CD4-positive, alpha-beta T cell treated with Interferon alpha-2 for 1 hour (primary cell): Measurements from ENCODE around the gene NR1H4.
"Not testable (repeated sequence)": the region's sequence is repeated elsewhere in the genome, so short reads cannot be mapped to it uniquely, and the experiment has no call there.

Experiments
- DNase-seq, 2 donors: peaks; one replicate each; pipeline ENCODE4 v3.0.0-alpha.2; 2020 to 2022

The NR1H4 gene

DNA sequence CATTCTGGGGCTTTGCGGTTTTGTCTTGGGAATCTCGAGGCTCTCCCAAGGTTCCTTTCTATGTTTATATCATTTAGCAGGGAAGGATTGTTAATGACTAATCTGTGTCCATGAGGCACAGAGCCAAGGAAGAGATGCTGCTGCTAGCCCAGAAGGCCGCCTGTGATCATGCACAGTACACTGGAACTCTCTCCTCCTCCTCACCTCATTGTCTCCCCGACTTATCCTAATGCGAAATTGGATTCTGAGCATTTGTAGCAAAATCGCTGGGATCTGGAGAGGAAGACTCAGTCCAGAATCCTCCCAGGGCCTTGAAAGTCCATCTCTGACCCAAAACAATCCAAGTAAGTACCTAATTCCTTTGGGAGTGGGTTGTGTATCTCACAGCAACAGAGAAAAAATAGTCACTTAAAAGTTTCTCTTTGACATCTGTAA is at the start of gene NR1H4:
TSS of gene NR1H4 (plus strand) at position 151 of the 435 bp plus-strand sequence. CDS start 19,458 bp downstream, outside the sequence.
- no peak for DNase-seq

DNA sequence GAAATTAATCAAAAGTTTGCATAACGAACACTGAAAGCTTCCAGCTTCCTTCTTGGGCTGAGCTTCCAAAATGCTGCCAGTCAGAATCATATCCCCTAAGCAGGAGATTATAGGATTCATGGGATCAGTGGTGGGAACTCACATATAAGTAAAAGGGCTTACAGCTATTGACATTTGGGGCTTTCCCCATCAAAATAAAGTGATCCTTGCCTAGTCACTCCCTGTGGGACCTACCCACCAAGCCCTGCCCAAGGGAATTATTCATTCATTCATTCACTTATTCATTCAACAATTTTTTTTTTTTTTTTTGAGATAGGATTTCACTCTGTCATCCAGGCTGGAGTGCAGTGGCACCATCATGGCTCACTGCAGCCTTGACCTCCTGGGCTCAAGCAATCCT is 47.5 kb upstream of the NR1H4 start:
- no peak for DNase-seq

DNA sequence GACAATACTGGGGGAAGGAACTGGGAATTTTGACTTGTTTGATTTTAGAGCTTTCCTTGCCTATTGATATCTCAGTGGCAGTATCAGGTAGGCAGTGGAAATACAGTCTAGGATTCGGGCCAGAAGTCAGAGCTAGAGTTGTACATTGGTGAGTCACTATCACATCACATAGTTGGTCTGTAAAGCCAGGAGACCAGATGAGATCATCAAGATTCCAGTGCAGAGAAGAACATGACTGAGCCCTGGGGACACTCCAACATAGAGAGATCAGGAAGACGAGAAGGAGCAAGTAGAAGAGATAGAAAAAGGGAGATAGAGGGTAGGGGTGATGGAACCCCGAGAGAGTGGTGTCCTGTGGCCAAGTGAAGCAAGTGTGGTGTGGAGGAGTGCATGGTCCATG is 46.6 kb upstream of the NR1H4 start:
- no peak for DNase-seq

DNA sequence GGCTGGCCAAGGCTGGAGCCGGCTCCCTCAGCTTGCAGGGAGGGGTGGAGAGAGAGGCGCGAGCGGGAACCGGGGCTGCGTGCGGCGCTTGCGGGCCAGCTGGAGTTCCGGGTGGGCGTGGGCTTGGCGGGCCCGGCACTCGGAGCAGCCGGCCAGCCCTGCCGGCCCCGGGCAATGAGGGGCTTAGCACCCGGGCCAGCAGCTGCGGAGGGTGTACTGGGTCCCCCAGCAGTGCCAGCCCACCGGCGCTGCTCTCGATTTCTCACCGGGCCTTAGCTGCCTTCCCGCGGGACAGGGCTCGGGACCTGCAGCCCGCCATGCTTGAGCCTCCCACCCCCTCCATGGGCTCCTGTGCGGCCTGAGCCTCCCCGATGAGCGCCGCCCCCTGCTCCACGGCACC is 43.4 kb upstream of the NR1H4 start:
- DNase-seq, result not testable (repeated sequence)

DNA sequence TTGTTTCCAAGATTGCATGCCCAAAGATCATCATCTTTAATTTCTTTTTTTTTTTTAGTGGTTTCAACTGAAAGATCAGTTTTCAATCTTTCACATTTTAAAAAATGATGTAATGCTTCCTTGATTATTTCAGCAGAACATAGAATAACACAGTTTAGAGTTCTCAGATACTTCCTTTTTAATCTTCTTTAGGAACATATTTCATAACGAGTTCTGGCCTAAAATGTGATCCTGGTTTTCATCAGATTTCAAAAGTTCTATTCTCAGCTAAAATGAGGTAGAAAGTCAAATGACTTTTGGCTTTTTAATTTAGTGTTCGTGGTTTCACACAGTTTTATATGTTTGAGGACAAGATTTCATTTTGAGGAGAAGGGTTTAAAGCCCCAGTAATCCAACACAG is 40.0 kb upstream of the NR1H4 start:
- DNase-seq, result no peak

DNA sequence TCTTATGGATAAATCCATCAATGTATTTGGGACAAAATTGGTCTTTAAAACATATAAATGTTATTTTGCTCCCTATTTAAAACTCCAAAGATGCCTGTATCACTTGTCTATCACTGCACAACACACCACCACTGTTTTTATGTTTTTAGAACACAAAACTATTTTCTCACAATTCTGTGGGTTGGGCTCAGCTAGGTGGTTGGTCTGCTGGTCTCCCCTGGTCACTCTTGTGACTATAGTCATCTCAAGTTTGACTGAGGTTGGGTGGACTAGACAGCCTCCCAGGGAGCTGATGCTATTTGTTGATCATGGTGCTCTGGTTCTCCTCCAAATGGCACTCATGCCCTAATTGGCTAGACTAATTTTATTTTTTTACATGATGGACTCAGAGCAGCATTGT is 39.5 kb upstream of the NR1H4 start:
- no peak for DNase-seq

DNA sequence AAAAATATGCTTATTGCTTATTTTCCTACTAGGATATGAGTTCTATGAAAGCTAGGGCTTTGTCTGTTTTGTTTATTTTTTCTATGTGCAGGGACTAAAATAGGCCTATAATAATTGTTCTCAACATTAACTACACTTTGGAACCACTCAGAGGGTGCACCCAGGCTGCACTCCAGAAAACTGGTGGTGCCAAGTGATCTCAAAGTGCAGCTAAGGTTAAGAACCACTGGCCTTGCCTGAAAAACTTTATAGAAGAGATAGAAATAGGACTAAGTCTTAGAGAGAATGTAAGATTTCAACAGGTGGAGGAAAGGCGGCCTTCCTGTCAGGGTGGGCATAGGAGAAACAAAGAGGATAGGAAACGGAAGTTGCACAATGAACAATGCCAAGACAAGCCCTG is 37.7 kb upstream of the NR1H4 start:
- no peak for DNase-seq

DNA sequence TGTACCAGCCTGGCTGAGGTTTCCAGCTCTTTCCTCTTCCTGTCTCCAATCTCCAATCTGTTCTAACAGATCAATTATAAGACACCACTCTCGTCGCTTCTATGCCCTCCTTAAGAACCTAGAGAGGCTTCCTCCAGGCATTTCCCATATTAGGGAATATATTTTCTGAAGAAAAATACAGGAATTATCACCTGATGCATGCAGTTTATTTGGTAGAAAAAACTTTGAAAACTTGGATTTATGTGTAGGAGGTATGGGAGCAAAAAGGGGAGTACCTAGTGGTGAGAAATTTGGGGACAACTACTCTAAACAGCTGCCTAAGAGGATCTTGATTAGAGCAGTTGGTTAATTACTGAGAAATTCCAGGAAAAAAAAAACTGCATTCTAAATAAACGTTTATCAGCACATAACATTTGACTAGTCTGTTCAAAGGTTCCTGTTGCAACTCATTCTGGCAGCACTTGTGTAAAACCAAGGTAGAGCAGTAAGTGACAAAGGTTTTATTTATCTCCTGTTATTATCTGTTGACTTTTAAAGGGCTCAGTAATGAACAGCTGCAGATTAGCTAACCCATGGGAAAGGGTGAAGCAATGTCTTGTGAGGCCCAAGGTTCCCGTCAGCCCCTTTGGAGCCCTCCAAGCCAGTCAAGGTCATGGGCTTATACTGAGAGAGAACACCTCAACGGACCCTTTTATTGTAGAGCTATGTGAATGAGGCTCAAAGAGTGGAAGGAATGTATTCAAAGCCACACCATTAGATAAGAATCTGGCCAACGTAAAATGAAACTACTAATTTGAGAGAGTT is 36.4 kb upstream of the NR1H4 start:
- no peak for DNase-seq

DNA sequence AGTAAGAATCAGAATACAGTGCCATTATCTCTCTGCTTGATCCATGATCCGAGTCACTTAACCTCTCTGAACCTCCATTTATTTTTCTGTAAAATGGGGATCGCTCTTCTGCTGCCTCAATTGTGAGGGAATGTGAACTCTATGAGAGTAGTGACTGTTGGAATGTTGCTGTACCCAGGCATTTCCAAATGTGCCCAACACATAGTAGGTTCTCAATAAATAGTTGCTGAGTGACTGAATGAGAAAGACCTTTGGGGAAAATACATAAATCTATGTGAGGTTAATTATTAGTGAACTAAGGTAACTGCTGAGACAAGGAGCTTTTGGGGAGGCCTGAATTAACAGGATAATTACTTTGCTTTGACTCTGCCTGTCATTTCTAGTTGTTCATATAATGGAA is 33.9 kb upstream of the NR1H4 start:
- no peak for DNase-seq

DNA sequence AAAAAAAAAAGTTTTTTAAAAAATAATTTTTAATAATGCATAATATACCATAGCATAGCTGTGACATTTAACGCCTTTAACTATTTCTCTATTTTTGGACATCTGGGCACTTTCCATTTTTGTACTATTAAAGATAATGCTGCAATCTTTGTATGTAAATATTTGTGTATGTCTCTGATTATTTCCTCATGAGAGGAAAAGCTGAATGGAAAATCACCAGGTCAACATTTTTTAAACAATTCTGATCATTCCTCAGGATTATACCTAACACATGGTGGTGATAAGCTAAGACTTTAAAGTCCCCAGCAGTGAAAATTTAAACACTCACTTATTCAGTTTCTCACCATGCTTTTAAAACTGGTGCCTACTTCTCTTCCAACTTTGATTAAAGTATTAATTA is 31.3 kb upstream of the NR1H4 start:
- DNase-seq, result no peak

DNA sequence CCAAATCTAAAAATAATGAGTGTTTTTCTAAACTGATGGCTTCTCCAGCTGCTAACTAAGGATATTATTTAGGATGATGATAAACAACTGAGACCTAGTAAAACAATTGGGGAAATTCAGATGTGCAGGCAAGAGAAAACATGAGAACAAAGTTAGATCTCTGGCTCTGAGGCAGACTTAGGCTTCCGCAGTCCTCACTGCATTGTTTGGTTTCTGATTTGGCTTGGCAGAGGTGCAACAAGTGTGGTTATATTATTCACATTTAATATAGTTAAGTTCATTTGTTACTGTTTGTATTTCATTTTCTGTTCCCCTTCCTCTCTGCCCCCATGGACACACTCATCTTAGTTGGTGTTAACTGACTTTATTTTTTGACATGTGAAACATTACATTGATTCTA is 30.2 kb upstream of the NR1H4 start:
- no peak for DNase-seq

DNA sequence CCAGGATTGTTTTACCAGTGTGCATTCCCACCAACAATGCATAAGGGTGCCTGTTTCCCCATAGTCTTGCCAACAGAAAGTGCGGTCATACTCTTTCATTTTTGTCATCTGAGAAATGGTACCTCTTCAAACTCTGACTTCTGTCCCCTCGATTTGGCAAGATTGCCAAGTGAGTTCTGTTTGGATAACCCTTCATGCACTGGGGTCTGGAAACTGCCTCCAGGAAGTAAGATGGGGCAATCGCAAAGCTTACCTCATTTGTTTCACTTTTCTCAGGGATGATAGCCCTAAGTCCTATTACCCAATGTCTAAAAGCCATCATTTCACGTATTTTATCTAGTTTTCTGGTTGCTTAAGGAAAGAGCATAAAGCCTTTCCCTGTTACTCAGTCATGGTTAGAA is 28.6 kb upstream of the NR1H4 start:
- DNase-seq, result no peak

DNA sequence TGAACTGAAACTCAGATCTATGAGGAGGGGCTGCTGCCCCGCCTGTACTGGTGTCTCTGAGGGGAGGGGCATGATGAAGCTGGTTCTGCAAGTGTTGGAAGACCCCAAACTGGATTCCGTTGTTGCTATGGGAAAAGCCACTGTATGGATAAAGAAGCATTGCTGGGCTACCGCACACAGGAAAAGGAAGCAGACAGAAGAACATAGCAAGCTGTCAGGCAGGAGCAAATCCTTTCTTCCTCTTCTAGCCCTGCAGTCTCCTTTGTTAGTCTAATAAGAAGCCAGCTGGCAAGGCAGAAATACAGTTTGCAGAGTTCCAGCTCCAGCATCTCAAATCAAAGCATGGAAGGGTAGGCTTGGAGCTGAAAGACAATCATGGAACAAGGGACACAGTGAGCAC is 26.3 kb upstream of the NR1H4 start:
- DNase-seq, result no peak

DNA sequence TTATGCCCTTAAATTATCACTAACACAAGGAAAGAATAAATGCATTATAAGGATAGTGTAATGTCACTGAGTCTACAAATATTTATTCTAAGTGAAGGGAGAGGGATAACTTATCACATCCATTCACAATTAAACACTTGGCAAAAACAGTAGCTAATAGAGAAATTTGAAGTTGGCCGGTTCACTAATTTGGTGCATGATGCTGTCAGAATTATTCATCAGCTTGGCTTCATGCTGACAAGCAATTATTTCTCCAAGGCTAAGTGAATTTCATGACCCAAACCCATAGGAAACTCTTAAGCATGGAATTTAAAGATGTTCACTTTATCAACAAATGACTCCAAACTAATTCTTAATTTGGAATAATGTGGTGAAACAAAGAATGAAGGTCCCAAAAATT is 25.0 kb upstream of the NR1H4 start:
- DNase-seq, result no peak

DNA sequence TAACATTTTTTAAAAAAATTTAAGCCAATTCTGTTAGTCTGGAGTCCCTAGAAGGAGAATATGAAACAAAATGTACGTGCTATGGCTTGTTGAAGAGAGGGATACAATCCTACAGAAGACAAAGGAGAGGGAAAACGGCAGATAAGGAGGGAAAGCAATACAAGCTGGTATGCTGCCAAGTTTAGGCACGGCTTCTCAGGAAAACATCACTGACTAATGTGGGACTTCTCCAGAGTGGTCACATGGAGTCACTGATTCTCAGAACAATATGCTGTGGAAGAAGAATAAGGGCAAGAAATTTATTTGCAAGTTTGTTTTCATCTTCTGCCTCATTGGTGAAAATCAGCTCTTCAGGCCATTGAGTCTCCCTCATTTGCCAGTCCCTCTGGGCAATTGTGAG is 22.9 kb upstream of the NR1H4 start:
- DNase-seq, result no peak

DNA sequence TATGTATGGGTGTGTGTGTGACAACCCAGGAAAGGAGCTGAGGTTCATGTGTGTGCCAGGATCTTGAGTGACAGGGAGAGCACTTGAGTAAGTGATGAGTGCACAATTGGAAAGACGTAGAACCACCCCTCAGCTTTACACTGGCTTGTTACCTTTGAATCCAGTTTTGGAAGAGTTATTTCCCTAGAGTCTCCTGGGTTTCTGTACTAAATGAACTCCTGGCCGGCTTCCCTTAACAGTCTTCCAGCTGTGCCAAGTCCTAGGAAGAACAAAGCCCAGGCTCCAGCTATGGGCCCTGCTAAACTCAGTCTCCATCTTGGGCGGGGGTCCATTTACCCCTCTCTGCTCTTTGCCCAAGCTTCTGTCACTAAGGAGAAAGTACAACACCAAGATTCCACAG is 19.7 kb upstream of the NR1H4 start:
- DNase-seq, result no peak

DNA sequence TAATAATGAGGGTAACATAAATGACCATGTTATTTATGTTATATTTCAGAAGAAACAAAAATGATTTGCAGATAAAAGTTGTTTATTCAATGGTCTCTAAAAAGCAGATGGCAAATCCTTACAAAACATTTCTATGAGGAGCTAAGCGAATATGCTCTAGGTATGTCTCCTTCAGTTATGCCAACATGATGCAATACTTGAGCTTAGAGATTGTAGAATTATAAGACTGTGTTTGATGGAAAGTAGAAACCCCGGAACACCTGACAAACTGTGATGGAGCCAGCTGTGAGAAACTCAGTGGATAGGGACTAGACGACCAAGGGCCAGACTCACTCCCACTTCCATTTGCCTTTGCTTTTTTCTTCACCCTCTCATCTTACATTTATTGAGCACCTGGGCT is 17.8 kb upstream of the NR1H4 start:
- no peak for DNase-seq

DNA sequence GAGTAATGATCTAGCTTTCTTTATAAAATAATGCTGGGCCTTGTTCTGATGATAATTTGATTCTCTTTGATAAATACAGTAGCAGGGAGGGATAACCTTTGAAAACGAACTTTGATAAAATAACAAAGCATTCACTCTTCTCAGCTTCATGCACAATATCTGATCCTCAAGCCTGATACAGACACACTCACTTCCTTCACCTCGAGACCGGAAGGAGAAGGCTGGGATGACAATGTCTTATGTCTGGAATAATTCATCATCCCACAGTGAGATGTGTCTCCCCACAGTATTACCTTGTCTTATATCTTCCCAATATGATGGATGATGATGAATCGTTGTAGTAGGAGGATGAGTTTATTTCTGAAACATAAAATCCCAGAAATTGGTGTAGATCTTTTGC is 15.5 kb upstream of the NR1H4 start:
- no peak for DNase-seq

DNA sequence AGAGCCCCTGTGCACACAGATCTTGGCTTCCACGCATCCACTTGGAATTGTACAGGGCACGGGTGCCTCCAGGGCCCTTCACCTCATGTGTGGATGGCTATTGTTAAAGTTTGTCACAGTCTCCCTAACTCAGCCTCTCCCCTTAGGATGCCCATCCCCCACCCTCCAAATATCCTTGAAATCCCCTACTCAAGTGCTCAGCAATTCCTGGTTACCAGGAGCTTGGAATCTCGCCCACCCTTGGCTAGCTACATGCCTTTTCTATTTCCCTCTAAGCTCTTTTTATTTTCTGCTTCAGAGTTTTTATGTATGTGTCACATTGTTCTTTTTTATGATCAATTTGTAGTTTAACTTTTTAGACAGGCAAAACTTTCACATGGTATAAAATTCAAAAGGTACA is 13.0 kb upstream of the NR1H4 start:
- DNase-seq, result no peak

DNA sequence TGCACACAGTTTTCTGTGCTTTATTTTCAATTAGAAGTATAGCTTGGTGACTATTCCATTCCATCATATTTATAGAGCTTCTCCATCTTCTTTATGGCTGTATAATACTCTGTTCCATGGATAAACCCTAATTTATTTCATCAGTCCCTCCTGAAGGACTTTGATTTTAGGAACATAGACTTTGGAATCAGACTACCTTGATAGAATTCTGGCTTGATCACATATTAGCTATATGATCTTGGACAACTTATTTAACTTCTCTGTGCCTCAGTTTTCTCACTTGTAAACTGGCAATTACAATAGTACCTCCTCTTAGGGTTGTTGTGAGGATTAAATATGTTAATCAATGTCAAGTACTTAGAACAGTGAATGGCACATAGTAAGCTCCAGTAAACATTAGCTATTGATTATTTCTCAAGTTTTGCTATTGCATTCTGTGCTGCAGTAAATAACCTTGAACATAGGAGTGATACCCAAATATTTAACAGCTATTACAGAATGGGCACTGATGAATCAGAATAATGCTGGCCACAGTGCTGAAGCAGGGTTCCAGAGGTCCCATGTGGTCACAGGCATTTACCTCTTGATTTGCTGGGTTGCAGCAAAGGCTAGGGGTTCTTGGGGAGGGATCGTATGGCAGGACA is 12.2 kb upstream of the NR1H4 start:
- DNase-seq, result no peak

DNA sequence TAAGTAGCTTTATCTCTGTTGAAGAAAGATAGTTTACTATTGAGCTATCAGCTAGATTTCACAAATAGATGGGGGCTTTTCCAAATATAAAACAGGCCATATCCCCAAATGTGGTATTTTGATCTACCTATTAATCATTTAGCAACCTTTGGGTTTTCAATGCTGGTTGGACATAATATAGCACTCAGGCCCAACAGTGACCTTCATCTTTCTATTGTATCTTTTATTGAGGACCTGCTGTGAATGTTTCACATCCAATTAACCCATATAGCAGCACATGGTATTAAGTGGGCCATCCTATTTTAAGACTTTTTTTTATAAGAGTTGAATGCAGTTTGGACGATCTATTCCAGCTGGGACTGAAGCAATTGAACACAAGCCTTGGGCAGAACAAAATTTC is 10.0 kb upstream of the NR1H4 start:
- no peak for DNase-seq

DNA sequence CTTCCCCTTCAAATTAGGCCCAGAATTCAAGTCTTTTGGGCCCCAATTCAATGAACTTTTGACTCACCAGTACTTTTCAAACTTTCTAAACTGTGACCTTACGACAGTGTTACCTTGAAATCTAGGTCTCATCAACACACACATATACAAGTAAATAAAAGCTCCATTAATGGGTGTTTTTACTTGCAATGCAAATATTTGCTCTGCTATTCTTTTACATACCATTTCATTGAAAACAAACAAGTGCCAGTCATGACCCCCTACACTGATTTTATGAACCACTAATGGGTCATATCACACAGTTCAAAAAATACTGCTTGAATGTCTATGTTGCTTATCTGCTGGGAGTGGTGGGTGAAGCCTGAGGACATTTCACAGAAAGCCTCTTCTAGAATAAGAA is 9.1 kb upstream of the NR1H4 start:
- no peak for DNase-seq

DNA sequence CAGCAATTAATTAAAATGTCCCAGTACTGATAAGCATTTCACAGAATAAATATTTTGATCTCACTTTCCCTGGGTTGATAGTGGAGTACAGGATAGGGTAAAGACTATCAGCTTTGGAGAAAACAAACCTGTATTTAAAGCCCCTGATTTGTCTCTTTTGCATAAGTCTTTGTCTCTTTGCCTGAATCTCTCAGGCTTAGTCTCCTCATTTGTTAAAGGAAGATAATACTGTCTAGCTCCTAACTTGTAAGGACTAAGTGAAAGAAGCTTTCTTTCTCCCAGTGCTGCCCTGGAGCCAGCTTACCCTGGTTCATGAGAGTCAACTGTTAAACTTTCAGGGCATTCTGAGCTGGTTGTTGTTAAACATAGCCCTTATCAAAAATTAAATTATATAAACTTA is 5.5 kb upstream of the NR1H4 start:
- DNase-seq, result no peak

DNA sequence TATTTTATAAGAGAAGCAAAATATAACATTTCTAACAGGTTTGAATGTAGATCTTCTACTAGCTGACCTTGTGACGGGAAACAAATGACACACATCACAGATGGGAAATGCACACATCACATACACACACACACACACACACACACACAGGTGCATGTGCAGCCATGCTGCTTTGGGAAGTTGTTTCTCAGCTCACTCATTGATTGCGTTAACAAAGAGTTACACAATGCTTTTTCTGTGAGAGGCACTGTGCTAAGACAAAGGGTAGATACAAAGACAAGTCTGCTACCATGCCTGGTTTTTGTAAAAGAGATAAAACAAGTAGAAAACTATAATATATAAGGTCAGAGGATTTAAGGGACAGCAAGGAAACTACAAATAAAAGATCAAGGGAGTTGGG is 1.3 kb upstream of the NR1H4 start:
- DNase-seq, result no peak
